Measurements from ENCODE around the gene MRPL20. TPM values are rescaled to one million over a fixed set of nuclear protein-coding genes. Genes with fewer than 3 reads are reported as not detected.

The MRPL20 gene
- total RNA-seq, 4 donors from 2014 or later, result 58.2 to 94.1 (median 78.2) TPM

- Histone ChIP-seq H3K27me3 (no peaks in the 10 kb centered on the region), H3K9me3 (peaks cover 0 to 2% (median 0%) of the 10 kb centered on the region in 4 donors), H3K4me3 (no peak overlapping the region), H3K36me3 (no peaks in the 10 kb centered on the region), H3K27ac (no peak overlapping the region), H3K4me1 (peaks cover 3 to 36% (median 10%) of the 10 kb centered on the region in 4 donors)
- no peak for DNase-seq
- no peak for TF ChIP-seq POLR2A (IDR thresholded peaks at IDR 0.05)
- TF ChIP-seq CTCF (IDR thresholded peaks at IDR 0.05), result no peak
Measured at GRCh38 chr1:1440262-1441001, 33.3 kb upstream of the MRPL20 start.

GRCh38 chr1:1439546-1440261, 32.6 kb upstream of the MRPL20 start:
- no peaks in the 10 kb centered on the region for H3K27me3 ChIP-seq
- H3K4me3 ChIP-seq, result no peak overlapping the region
- peaks cover 0 to 2% (median 0%) of the 10 kb centered on the region in 4 donors for H3K9me3 ChIP-seq
- no peak for DNase-seq
- no peak overlapping the region for H3K27ac ChIP-seq
- no peaks in the 10 kb centered on the region for H3K36me3 ChIP-seq
- H3K4me1 ChIP-seq, result peaks cover 3 to 44% (median 16%) of the 10 kb centered on the region in 4 donors
- TF ChIP-seq POLR2A (IDR thresholded peaks at IDR 0.05), result no peak
- no peak for TF ChIP-seq CTCF (IDR thresholded peaks at IDR 0.05)

GRCh38 chr1:1438531-1439381, 31.7 kb upstream of the MRPL20 start:
- no peak for DNase-seq
- Histone ChIP-seq H3K27ac (no peak overlapping the region), H3K4me3 (no peak overlapping the region), H3K9me3 (peaks cover 0 to 2% (median 0%) of the 10 kb centered on the region in 4 donors), H3K4me1 (peaks cover 4 to 53% (median 25%) of the 10 kb centered on the region in 4 donors), H3K27me3 (no peaks in the 10 kb centered on the region), H3K36me3 (no peaks in the 10 kb centered on the region)
- TF ChIP-seq POLR2A (IDR thresholded peaks at IDR 0.05) (no peak), CTCF (IDR thresholded peaks at IDR 0.05) (no peak)

DNA sequence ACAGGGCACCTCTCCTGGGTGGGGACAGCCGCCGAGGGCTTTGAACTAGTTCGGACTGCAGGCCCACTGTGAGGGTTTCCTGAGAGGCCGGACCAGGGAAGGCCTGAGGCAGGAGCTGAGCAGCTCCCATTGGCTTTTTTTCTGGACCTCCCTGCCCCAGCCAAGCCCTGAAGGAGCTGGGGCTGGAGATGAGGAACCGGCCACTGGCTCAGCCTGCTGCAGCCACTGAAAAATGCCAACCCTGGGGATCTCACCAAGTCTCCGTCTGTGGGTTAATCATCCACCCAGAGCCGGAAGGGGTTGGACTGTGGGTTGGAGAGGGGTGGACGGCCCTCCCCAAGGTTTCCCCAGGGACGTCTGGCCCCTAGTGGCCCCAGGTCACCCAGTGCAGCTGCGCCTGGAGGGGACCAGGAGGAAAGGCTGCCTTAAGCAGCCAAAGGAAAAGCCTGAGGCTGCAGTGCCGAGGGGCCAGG, 30.8 kb upstream of the MRPL20 start:
- Histone ChIP-seq H3K4me1 (peaks cover 9 to 61% (median 27%) of the 10 kb centered on the region in 4 donors), H3K27ac (no peak overlapping the region), H3K9me3 (peaks cover 0 to 2% (median 0%) of the 10 kb centered on the region in 4 donors), H3K4me3 (peak overlapping the region in 2 of 4 donors; percentile 24 to 27), H3K36me3 (no peaks in the 10 kb centered on the region), H3K27me3 (no peaks in the 10 kb centered on the region)
- peak in 1 of 3 donors; percentile 66 for DNase-seq
- TF ChIP-seq POLR2A (IDR thresholded peaks at IDR 0.05), result no peak
- peak in 1 of 6 experiments; percentile 20 for TF ChIP-seq CTCF (IDR thresholded peaks at IDR 0.05)

All from Peyer's patch (tissue), 4 donors.